GM18507 (cell line): ENCODE measurements around the gene BCORL1.

Experiments used
- DNase-seq: peaks from one replicate; pipeline ENCODE4 v3.0.0; 2011; ENCODE audit warnings: low read depth; ENCODE audit not compliant: insufficient read length; ENCODE audit errors: extremely low spot score
- FAIRE-seq: peaks from 2 replicates; lab custom pipeline; 2011; peaks lifted over from hg19 to GRCh38; lab: Jason Lieb, UNC

Gene BCORL1

DNA sequence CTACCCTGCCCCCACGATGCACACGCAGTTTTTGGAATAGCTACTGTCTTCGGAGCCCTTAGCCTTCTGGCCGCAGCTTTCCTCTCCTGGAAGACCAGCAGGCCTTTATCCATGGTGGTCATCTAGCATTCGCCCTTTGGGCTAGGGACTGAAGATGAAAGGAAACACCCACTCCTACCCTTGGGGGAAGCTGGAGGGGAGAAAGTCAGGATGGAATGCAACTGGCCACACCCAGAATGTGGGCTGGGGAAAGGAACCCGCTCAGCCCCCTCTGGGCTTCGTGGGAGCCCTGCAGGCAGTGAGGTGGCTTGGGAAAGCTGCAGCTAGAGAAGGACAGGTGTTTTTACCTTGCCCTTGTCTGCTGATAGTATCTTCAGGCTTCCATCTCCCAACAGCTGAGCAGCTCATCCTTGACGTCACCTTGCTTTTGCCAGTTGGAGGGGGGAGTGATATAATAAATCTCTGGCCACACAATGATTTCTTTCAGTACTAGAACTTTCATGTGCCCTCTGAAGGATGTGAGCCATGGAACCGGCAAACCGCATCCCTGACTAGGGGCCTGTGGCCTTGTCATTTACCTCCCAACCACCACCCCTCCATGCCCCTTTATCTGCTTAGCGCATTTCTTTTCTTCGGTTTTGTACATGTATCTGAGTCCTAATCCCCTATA, 68.9 kb downstream of the BCORL1 start:
- DNase-seq = no peak
- FAIRE-seq = no peak

DNA sequence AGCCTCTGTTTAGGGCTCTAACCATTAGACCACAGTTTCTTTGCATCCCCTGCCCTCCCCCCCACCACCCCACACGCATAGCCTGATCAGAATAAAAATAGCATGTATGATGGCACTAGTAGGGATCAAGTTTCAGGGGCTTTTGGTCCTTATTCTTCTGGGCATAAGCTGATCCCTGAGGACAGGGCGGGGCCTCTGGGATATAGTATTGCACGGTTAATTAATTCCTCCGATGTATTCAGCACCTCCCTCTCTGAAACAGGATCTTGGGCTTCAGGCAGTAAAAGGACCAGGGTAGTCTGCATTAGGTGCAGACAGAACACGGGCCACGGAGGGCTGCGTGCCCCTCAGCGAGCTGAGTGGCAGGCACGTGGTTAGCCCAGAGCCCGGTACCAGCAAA, 70.8 kb downstream of the BCORL1 start:
- DNase-seq (no peak), FAIRE-seq (no peak)

DNA sequence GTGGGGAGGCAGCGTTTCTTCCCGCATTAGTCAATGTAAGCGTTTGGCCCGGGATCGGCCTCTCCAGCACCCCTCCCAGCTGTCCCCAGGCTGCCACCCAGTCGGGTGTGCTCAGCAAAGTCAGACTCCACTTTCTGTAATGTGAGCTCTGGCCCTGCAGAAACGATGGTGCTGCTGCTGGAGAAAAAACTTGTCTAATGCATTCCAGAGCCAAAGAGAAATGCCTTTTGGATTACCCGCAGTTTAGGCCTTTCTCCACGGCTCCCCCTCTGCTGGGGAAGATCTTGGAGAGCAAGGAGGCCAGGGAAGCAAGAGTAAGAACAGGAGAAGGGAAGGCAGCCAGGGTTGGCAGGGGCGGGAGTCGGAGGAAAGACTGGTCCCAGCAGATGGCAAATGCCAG, 72.7 kb downstream of the BCORL1 start:
- no peak for FAIRE-seq
- DNase-seq = no peak

DNA sequence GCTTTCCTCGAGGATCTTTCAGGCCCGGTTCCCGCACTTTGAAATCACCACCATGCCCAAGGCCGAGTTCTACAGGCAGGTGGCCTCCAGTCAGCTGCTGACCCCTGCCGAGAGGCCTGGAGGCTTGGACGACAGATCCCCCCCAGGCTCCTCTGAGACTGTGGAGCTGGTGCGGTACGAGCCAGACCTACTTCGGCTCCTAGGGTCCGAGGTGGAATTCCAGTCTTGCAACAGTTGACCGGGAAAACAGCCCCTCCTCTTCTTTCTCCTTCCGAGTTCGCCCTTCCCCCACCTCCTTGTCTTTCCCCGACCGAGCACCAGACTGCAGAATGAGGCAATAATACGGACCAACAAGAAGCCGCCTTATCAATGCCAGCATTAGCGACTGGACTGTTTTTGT, 73.5 kb downstream of the BCORL1 start:
- DNase-seq (no peak), FAIRE-seq (no peak)

DNA sequence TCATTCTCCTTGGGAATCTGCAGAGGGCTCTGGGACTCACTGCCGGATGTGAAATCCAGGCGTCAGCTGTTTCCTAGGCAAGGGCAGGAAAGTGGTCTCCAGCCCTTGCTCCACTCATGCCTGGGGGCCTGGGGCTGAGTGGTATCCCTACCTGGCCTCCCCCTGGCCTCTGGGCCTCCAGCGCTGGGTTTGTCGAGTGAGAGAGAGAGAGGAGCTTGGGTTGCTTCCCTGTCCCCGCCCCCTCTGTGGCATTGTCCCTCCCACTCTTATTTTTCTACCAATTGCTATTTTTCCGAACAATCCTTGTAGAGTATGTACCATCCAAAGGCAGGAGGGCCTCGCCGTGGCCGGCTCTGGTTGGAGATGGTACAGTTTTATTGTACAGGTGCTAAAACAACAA, 74.8 kb downstream of the BCORL1 start:
- DNase-seq = no peak
- no peak for FAIRE-seq

DNA sequence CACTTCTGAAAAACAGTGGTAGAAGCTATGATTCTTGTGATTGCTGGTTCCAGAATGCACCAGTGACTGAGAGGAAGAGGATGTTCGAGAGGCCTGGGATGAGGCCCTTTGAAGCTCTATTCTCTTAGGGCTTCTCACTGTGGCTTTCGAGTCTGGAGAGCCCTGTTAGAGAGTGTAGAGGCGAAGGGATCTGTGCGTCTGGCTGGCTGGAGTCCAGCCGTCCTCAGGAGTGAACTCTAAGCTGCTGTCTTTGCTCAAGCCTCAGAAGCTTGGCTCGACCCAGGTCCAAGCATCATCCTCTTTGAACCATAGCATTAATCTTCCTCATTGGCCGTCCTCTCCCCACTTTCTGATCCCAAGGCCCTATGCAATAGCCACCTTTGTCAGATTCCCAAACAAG, 76.2 kb downstream of the BCORL1 start:
- DNase-seq (no peak), FAIRE-seq (no peak)

DNA sequence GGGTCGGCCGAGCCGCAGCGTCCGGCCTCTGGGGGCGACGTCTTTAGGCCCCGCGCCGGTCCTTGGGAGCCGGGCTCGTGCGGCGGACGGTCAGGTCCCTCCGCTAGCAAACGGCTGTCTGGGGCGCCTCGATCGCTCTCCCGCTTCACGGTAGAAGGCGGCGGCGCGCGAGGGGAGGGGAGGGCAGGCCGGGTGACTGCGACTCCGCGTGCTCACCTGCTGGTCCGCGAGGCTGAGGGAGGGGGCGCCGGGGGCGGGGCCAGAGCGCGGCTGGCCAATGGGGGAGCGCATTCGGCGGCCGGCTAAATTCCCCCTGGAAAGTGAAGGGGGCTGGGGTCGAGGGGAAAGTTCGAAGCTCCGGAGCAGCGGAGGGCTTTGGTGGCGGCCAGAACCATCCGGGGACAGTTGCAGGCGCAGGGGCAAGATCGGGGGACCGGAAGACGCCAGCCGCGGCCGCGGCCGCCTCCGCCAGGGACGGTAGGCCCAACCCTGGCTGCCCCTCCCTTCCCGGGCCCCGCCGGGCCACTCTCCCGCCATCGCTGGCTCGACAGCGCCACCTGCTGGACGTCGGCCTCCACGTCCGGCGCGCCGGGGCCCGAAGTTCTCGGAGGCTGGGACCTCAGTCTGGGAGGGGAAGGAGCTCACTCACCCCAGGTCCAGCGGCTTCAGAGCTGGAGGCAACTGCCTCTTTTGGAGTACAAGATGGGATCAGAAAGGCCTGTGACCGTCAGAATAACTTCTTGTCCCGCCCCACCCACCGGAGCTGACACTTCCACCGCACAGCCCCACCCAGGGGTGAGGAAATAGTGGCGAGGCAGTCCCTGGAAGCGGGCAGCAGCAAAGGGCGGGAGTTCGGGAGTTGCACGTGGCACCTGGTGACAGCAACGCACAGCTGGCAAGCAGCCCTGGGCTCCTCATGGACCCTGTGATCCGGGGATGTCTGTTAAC, 78.0 kb downstream of the BCORL1 start:
- peak; percentile 75 for DNase-seq
- peak; percentile 82 for FAIRE-seq

DNA sequence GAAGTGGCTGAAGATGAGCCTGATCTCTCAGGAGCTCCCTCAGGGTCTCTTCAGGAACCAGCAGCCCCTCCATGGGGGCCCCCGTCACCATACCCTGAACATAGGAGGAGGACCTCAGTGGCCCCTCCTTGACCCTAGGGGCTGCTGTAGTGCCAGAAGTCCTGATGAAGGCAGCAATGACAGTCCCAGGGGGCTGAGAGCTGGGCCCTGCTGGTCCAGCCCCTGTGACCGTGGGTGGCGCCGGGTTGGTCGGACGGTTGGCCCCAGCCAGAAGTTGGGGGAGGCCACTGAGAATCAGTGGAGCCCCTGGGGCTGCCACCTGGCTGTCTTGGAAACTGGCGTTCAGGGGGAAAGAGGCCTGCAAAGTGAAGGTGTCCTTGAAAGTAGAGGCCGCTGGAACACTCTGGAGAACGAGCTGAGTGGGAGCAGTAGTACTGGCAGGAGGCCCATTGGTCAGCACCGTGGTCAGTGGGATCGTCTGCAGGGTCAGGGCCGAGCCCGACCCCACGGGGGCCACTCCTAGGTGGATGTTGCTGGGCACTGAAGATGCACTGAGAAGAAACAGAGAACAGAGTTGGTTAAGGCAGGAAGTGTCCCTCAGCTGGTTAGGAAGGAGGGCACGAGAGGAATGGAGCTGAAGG, 84.7 kb downstream of the BCORL1 start:
- DNase-seq (no peak), FAIRE-seq (no peak)

DNA sequence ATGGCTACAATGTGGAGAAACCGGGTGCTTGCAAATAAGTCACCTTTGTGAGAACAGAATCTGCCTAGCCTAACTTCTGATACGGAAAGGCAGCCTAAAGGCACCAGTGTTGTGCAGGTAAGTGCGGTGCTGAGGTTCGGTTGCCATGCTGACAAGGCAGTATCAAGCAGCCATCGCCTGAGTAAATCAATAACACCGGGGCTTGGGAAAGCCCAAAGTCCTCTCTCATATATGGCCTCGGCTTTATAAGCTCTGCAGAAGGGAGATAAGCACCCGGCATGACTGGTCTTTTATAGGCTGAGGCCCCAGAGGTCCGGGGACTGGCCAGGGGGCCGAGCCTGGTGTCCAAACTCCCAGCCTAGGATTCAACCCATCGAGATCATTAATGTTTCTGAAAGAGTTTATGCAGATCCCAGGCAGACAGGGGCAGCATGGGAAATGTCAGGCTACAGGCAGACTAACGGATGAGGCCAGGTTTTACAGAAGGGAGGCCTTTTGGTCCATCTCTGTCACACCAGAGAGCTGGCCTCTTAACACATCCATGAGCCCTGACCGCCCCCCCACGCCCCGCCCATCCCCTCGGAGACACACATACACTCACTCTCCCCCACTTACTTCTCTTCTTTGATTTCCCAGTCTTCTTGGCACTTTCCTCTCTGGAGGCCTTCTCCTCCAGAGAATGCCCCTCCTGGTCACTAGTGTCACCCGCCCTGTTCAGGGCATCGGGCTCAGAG, 89.3 kb downstream of the BCORL1 start:
- FAIRE-seq (no peak), DNase-seq (no peak)

DNA sequence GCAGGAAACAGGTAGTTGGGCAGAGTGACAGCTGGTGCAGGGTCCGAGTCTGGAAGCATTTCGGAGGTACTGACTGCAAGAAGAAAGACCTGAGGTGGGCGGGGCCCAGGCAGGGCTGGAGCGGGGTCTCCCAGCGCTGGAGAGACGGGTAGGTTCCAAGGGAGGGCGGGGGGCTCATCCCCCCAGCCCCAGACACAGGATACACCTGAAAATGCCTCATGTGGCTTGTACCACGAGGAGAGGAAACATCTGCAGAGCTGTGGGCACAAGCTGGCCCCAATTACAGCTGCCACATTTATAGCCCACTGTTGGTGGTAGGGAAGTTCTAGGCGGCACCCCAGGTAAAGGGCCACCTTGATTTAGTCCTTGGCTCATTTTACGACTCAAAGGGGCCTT, 89.9 kb downstream of the BCORL1 start:
- DNase-seq (no peak), FAIRE-seq (no peak)

DNA sequence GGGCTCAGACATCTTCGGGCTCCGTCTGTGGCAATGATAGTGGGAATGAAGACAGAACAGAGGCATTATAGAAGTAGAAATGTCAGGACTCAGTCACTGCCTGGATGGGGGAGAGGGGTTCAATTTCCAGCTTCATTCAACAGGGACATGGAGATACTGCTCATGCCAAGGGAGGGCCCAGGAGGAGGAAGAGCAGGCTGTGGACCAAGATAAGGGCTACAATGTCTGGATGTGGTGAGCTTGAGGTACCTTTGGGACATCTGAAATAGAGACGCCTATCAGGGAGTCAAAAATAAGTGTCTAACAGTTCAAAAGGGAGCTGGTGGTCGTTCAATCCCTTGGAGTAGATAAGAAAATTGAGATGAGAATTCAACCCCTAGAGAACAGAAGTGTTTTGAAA, 93.3 kb downstream of the BCORL1 start:
- FAIRE-seq (no peak), DNase-seq (no peak)

DNA sequence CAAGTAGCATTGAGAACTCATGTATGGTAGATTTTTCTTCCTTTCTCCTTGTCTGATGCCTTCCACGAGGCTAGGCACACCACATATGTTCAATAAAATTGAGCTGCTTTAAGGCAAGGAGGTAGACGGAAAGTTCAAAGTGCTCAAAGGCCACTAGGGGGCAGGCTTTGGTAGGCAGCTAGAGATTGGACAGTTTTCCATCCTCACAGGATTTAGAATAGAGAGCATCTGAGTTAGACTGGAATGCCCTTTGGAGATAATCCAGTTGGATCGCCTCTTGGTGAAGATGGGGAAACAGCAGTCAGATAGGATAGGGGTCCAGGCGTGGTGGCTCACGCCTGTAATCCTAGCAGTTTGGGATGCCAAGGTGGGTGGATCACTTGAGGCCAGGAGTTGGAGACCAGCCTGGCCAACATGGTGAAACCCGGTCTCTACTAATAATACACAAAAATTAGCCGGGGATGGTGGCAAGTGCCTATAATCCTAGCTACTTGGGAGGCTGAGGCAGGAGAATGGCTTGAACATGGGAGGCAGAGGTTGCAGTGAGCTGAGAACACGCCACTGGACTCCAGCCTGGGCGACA, 97.5 kb downstream of the BCORL1 start:
- peak; percentile 89 for FAIRE-seq
- no peak for DNase-seq

DNA sequence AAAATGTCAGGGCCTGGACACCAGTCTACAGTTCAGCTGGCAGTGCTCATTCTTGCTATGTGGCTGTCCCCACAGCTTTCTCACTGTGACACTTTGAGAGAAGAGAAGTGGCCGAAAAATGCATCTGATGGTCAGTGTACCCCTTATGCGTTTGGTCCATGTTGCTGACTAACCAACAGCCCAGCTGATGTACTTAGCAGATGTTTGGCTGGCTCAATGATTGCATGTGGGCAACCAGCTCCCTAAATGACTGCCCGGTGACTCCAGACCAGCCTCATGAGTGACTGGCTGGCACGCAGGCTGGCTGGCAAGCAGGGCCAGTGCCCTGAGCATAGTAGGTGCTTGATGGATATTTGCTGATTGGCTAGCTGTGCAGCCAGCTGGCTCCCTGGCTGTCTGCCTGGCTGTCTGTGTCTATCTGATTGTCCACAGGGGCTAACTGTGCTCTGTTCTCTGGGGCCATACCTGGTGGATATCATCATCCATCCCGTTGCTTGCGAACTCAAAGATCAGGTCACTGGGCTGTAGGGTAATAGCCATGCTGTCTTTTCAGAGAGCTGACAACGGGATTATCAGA, 98.4 kb downstream of the BCORL1 start:
- no peak for FAIRE-seq

DNA sequence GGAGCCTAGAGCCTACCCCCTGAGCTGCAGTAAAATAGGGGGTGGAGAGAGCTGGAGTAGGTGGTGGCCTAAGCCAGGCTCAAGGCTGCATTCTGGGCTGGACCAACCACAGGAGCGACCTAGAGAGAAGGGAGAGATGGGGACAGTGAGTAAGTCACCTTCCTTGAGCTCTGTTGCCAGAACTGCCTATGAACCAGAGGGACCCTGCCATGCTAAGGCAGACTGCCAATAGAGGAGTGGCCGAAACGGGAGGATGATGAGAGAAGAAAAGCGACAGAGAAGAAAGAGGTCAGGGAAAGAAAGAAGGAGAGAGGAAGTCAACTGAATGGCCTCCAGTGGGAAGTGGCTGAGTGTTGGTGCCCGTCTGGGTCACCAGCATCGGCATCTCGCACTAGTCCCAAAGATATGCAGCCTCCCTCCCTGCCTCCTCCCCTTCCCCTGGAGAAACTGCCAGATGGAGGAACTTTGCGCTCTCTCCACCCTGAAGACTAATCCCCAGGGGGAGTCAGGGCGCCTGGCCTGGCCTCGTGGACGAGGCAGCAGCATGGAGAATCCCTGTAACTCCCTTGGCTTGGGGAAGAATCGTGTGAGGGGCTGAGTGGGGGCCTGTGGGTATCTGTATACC, 99.1 kb downstream of the BCORL1 start:
- DNase-seq (no peak), FAIRE-seq (no peak)

More for the DNA sequence above, 98.4 kb downstream of the BCORL1 start:
- no peak for DNase-seq

DNA sequence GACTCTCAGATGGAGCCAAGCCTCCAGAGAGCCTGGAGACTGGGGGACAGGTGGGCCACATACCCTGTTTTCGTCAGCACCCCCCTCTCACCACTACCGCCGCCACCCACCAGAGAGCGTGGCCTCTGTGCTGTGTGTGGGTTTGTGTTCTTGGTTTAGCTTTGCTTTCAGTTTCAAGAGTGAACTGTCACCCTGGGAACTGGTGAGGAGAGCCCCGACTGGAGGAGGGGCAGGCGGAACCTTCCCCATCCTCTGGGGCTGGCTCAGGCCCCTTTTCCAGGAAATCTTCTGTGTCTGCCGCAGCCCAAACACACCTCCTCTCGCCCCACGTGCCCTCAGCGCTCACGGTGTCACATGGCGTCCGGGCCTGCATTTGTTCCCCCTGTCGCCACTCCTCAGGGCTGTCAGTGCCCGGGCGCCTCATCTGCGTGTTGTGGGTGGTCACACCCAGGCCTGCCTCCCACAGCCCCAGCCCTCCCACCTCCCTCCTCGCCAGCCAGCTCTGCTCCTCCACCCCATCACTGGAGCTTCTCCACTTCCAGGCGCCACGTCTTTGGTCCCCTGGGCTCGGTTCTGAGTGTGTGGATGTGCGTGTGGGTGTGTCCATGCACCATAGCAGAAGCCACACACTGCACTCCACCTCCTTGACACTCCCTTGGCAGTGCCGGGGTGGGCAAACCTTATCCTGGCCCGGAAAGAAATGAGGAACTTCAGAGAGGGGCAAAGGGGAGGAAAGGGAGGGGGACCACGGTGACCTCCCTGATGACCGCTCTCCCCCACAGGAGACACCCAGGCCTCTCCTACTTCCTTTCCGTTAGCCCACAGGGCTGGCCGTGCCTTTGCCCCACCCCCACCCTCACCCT, 100.0 kb downstream of the BCORL1 start:
- FAIRE-seq = peak; percentile 97
- DNase-seq = no peak

DNA sequence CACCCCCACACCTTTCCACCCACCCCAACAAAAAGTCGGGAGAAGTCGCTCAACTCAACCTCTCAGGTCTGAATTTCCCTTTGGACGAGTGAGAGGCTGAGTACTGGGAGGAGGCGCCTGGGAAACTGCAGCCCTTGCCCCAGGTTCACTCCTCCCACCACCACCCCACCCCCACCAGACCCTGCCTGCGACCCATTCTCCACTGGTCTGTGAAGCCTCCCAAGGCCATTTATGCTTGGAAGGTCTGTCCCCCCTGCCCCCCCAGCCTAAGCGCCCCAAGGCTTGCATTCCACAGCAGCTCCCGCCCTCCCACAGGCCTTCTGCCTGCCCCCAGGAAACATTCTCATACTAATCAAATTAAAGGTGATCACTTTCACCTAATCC, 100.7 kb downstream of the BCORL1 start:
- peak; percentile 67 for FAIRE-seq
- no peak for DNase-seq

DNA sequence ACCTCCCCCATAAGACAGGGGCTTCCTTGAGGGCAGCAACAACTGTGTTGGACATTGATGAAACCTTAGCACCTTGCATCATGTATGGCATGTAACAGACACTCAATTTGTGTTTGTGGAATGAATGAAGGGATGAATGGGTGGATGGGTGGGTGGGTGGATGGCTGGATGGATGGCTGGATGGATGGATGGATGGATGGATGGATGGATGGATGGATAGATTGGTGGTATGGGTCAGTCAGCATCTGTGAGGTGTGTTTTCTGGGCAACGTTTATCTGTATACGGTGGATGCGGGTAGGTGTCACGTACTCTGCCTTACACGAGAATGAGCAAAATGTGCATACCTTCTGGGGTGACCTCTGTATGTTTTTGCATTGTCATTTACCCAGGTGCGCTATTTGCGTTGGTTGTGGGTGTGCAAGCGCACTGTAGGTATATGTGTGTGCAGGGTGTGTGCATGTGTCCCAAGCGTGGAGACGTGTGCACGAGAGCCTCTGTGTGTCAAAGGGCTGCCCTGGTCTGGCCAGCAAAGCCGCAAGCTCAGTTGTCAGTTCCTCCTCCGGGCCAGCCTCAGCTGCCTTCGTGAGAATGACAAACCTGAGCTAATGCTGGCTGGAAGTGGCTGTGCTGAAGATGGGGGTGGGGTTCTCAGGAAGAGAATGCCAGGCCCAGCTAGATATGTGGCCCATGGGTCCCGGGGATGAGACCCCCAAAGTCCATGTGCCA, 101.4 kb downstream of the BCORL1 start:
- DNase-seq (no peak), FAIRE-seq (no peak)
